SH-SY5Y (cell line): ENCODE results near the gene AFF2.

Experiments used
- GATA2 ChIP-seq: IDR thresholded peaks from 2 replicates; pipeline ENCODE4 v1.6.1; 2011; ENCODE audit warnings: mild to moderate bottlenecking, low read depth, low read length
- GATA3 ChIP-seq: IDR thresholded peaks from 2 replicates; pipeline ENCODE4 v1.6.1; 2011; ENCODE audit warnings: low read depth, mild to moderate bottlenecking, low read length, moderate library complexity

- TF ChIP-seq GATA2 (no peak), GATA3 (no peak)
Observed at GRCh38 chrX:148958901-148959300, 458.5 kb downstream of the AFF2 start.
